ENCODE data around the gene CTNNA2. TPM values are rescaled to one million over a fixed set of nuclear protein-coding genes. Genes with fewer than 3 reads are reported as not detected.

CTNNA2 gene
- total and polyA plus RNA-seq, 2 of the 8 experiments (the other 6 are each of a cell fraction or from before 2014, with no cell fraction given), result 3.9 to 9.0 TPM

GRCh38 chr2:80255918-80256781, 743.3 kb downstream of the CTNNA2 start:
- POLR2A ChIA-PET (ENCODE audit: partially characterized antibody), result interaction anchor here (1.1 kb wide), 1 partner anchor 13 kb away, joined by 3 read pairs; no protein-coding TSS in a partner anchor
- DNase-seq (ENCODE audit: low read depth in 1 of 2, low spot score in 2 of 2) (no peak), FAIRE-seq (peak; percentile 85)
- no peaks in the 10 kb centered on the region for H3K36me3 ChIP-seq (ENCODE audit: control insufficient read depth in 2 of 4, insufficient read depth in 4 of 4, low read length in 3 of 4)
- H3K9me3 ChIP-seq (ENCODE audit: insufficient read depth in 2 of 2, low read depth in 1 of 2, low read length in 1 of 2), result no peaks in the 10 kb centered on the region
- no peak overlapping the region for H2BK20ac ChIP-seq (ENCODE audit: low read length)
- H2BK15ac ChIP-seq (ENCODE audit: low read length), result no peak overlapping the region
- WGBS, 2 experiments (ENCODE audit: extremely low coverage in 1 of 2, insufficient coverage in 1 of 2, insufficient read length in 1 of 2, insufficient replicate concordance in 2 of 2, low coverage in 1 of 2, low lambda C conversion rate in 2 of 2, missing lambda C conversion rate in 1 of 2), result 62% methylated on average over 9 of the region's 9 CpGs; no CpG with 5 or more reads in 1 of the 2 experiments
- H4K8ac ChIP-seq (ENCODE audit: extremely low read depth, insufficient read depth, low read length), result no peak overlapping the region
- no peak overlapping the region for H3K4me2 ChIP-seq (ENCODE audit: insufficient read depth in 1 of 2, low read depth in 2 of 2, low read length in 2 of 2)
- no peak overlapping the region for H2AK5ac ChIP-seq (ENCODE audit: low read depth, low read length)
- H3K23me2 ChIP-seq (ENCODE audit: low read depth, low read length), result no peaks in the 10 kb centered on the region; the same call in 1 of the 2 replicates
- H4K5ac ChIP-seq (ENCODE audit: insufficient read length, low read depth, low read length), result no peak overlapping the region
- no peak overlapping the region for H3K9ac ChIP-seq (replicated peaks in 1 of 4; ENCODE audit: extremely low read depth in 1 of 4, low read depth in 3 of 4, low read length in 3 of 4)
- H3K18ac ChIP-seq (ENCODE audit: extremely low read depth, low read length), result no peak overlapping the region
- no peaks in the 10 kb centered on the region for H3K79me2 ChIP-seq (ENCODE audit: control insufficient read depth in 1 of 2, insufficient read depth in 2 of 2, low read length in 2 of 2)
- H3K4ac ChIP-seq (replicated peaks; ENCODE audit: insufficient read length, low read depth, low read length), result no peak overlapping the region
- peaks cover 0 to 4% (median 2%) of the 10 kb centered on the region in 4 experiments; a peak in 1 of 7 replicates for H3K4me1 ChIP-seq (replicated peaks in 1 of 4; ENCODE audit: control insufficient read depth in 3 of 4, insufficient read depth in 4 of 4, low read length in 3 of 4)
- no peak overlapping the region for H2BK120ac ChIP-seq (replicated peaks; ENCODE audit: low read depth, low read length)
- H2BK12ac ChIP-seq (ENCODE audit: low read depth, low read length), result no peak overlapping the region
- no peak overlapping the region for H2AFZ ChIP-seq (ENCODE audit: low read length)
- H2BK5ac ChIP-seq (ENCODE audit: low read depth, low read length), result no peak overlapping the region
- CTCF ChIA-PET (ENCODE audit: partially characterized antibody), result interaction anchor here (0.6 to 4.3 kb wide), 27 partner anchors 10 to 1922 kb away, joined by 3 to 31 read pairs (median 4); no protein-coding TSS in a partner anchor
- no peak overlapping the region for H3K14ac ChIP-seq (ENCODE audit: insufficient read length)
- no peaks in the 10 kb centered on the region; a peak in 1 of 7 replicates for H3K27me3 ChIP-seq (replicated peaks in 1 of 4; ENCODE audit: control insufficient read depth in 3 of 4, extremely low read depth in 1 of 4, insufficient read depth in 3 of 4, low read length in 3 of 4)
- no peak overlapping the region for H3K4me3 ChIP-seq (ENCODE audit: extremely low read depth in 1 of 4, insufficient read depth in 2 of 4, low read depth in 3 of 4, low read length in 4 of 4)
- no peaks in the 10 kb centered on the region for H4K20me1 ChIP-seq (replicated peaks in 1 of 2; ENCODE audit: control insufficient read depth in 1 of 2, insufficient read depth in 2 of 2, low read length in 2 of 2)
- no peak overlapping the region for H3K56ac ChIP-seq (replicated peaks; ENCODE audit: insufficient read length, low read depth, low read length)
- H3K79me1 ChIP-seq (ENCODE audit: low read depth, low read length), result no peaks in the 10 kb centered on the region
- no peak overlapping the region for H3K23ac ChIP-seq (ENCODE audit: insufficient read length)
- H3K27ac ChIP-seq (ENCODE audit: low read depth, low read length), result no peak overlapping the region
- no peak overlapping the region for H4K91ac ChIP-seq (replicated peaks; ENCODE audit: insufficient read length, low read length)
- TF ChIP-seq RNF2 (IDR thresholded peaks at IDR 0.05; ENCODE audit: borderline replicate concordance, low read depth, low read length, missing control alignments, poor library complexity, severe bottlenecking) (no peak), ASH2L (IDR thresholded peaks at IDR 0.05; ENCODE audit: low read length) (no peak), TBP (IDR thresholded peaks at IDR 0.05; ENCODE audit: low read depth, low read length) (no peak), SIRT6 (IDR thresholded peaks at IDR 0.05; ENCODE audit: low read length) (no peak), NRF1 (IDR thresholded peaks at IDR 0.05; ENCODE audit: low read depth, low read length) (no peak), ATF2 (IDR thresholded peaks at IDR 0.05; ENCODE audit: low read length) (no peak), TAF1 (IDR thresholded peaks at IDR 0.05; ENCODE audit: low read depth, low read length) (no peak), JUND (IDR thresholded peaks at IDR 0.05; ENCODE audit: low read length) (peak; percentile 29; the same call in 1 of the 2 replicates), BCL11A (IDR thresholded peaks at IDR 0.05; ENCODE audit: low read depth in 2 of 2, low read length in 2 of 2) (no peak), KDM4A (IDR thresholded peaks at IDR 0.05; ENCODE audit: low read depth, low read length, severe bottlenecking) (no peak)

Measured in H1 (cell line).